ENCODE measurements around the gene WFDC10A. TPM values are rescaled to one million over a fixed set of nuclear protein-coding genes. Genes with fewer than 3 reads are reported as not detected.
"Not testable (repeated sequence)": the region's sequence is repeated elsewhere in the genome, so short reads cannot be mapped to it uniquely, and the experiment has no call there.

WFDC10A gene
- total RNA-seq, 2 donors from 2014 or later: not detected

DNA sequence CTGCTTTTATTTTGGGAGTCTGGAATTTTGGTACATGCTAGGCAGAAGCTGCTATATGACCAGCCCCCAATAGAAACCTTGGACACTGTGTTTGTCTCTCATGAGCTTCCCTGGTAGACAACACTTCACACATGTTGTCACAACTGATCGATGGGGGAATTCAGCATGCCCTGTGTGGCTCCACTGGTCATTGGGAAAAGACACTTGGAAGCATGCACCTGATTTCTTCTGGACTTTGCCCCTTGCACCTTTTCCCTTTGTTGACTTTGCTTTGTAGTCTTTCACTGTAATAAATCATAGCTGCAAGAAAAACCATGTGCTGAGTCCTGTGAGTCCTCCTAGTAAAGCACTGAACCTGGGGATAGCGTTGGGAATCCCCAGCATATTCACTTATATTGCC lies 7.9 kb upstream of the WFDC10A start:
- no peak overlapping the region for H3K27ac Mint-ChIP-seq

GRCh38 chr20:45626540-45626939 lies 3.0 kb upstream of the WFDC10A start:
- no peak overlapping the region for H3K27ac Mint-ChIP-seq
- H3K4me3 Mint-ChIP-seq: no peak overlapping the region
- ATAC-seq (replicated peaks in 1 of 2): no peak
- peaks cover 5% of the 10 kb centered on the region for H3K4me1 Mint-ChIP-seq (ENCODE audit: low read depth)
- peaks cover 0 to 1% of the 10 kb centered on the region in 2 donors for H3K9me3 Mint-ChIP-seq
- H3K36me3 Mint-ChIP-seq (ENCODE audit: insufficient read depth in 2 of 2): no peaks in the 10 kb centered on the region
- DNase-seq: no peak
- peaks cover 62% of the 10 kb centered on the region for H3K27me3 Mint-ChIP-seq (ENCODE audit: low read depth)

More for the DNA sequence above, 7.9 kb upstream of the WFDC10A start:
- Mint-ChIP-seq H3K27me3 (ENCODE audit: low read depth) (peaks cover 34% of the 10 kb centered on the region), H3K4me3 (no peak overlapping the region), H3K4me1 (ENCODE audit: low read depth) (no peaks in the 10 kb centered on the region), H3K36me3 (ENCODE audit: insufficient read depth in 2 of 2) (no peaks in the 10 kb centered on the region), H3K9me3 (peaks cover 0 to 1% of the 10 kb centered on the region in 2 donors)
- DNase-seq: no peak
- ATAC-seq (replicated peaks in 1 of 2): no peak

DNA sequence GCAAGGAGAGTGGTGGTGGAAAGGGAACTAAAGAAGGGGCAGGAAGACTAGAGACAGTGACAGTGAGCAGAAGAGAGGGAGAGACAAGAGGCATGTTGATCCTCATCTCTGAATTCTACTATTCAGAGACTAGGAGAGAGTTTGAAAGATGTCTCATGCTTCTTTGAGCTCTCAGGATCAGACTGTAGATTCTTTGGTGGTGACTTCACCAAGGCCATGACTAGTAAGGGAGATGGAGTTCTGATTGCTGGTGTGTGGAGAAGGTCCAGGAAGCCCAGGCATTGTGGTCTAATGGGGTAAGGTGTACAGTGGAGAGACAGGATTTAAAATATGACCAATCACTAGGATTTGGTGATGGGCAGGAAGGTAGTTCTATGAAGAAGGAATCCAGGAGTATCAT lies 832 bp downstream of the WFDC10A start:
- DNase-seq (no peak), ATAC-seq (replicated peaks in 1 of 2) (no peak)
- peaks cover 51% of the 10 kb centered on the region for H3K27me3 Mint-ChIP-seq (ENCODE audit: low read depth)
- H3K4me1 Mint-ChIP-seq (ENCODE audit: low read depth): peaks cover 5% of the 10 kb centered on the region
- no peak overlapping the region for H3K27ac Mint-ChIP-seq
- no peaks in the 10 kb centered on the region for H3K36me3 Mint-ChIP-seq (ENCODE audit: insufficient read depth in 2 of 2)
- no peak overlapping the region for H3K4me3 Mint-ChIP-seq
- H3K9me3 Mint-ChIP-seq: peaks cover 0 to 1% of the 10 kb centered on the region in 2 donors

- Mint-ChIP-seq H3K4me1 (ENCODE audit: low read depth) (peaks cover 5% of the 10 kb centered on the region), H3K36me3 (ENCODE audit: insufficient read depth in 2 of 2) (no peaks in the 10 kb centered on the region), H3K27ac (no peak within 1 kb of the TSS), H3K27me3 (ENCODE audit: low read depth) (peaks cover 48% of the 10 kb centered on the region), H3K9me3 (no peaks in the 10 kb centered on the region), H3K4me3 (no peak within 1 kb of the TSS)
- no peak for ATAC-seq (replicated peaks in 1 of 2)
- DNase-seq: no peak
Measured at GRCh38 chr20:45631184-45631583, 1.6 kb downstream of the WFDC10A start, which contains the start of gene WFDC9. WFDC9 (minus strand) TSS chr20:45631284; CDS start chr20:45610181, 21,103 bp downstream.

DNA sequence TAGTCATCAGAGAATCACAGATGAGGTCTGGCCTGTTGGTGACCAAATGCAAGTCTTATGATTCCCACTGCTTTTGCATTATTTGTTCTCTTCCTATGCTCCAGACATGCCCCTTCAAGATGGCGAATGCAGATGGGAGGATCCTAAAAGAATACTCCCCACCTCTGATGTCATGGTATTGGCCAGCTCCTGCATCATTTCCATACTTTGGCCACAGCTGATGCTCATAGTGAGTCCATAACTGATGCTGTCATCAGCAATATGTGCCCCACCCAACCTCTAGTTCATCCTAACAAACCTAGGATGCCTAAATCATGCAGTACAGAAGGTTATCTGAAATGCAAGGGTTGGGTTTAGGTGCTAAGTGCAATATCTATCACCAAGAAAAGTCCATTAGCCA lies 7.0 kb downstream of the WFDC10A start:
- Mint-ChIP-seq H3K27ac (no peak overlapping the region), H3K4me3 (no peak overlapping the region), H3K4me1 (ENCODE audit: low read depth) (no peaks in the 10 kb centered on the region), H3K9me3 (no peaks in the 10 kb centered on the region), H3K36me3 (ENCODE audit: insufficient read depth in 2 of 2) (no peaks in the 10 kb centered on the region), H3K27me3 (ENCODE audit: low read depth) (peaks cover 26% of the 10 kb centered on the region)
- DNase-seq (no peak), ATAC-seq (replicated peaks in 1 of 2) (no peak)

DNA sequence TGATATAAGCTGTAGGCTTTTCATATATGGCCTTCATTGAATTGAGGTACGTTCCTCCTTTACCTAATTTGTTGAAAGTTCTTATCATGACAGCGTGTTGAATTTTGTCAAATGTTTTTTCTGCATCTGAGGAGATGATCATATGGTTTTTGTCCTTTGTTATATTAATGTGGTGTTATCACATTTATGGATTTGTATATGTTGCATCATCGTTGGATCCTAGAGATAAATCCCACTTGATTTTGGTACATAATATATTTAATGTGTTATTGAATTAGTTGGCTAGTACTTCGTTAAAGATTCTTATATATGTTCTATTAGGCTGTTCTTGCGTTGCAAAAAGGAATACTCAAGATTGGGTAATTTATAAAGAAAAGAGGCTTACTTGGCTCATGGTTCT lies 10.1 kb downstream of the WFDC10A start:
- peaks cover 10% of the 10 kb centered on the region for H3K27me3 Mint-ChIP-seq (ENCODE audit: low read depth)
- H3K36me3 Mint-ChIP-seq (ENCODE audit: insufficient read depth in 2 of 2): no peaks in the 10 kb centered on the region
- ATAC-seq (replicated peaks in 1 of 2): no peak
- H3K27ac Mint-ChIP-seq: no peak overlapping the region
- H3K4me1 Mint-ChIP-seq (ENCODE audit: low read depth): no peaks in the 10 kb centered on the region
- H3K9me3 Mint-ChIP-seq: no peaks in the 10 kb centered on the region
- no peak overlapping the region for H3K4me3 Mint-ChIP-seq
- DNase-seq: no peak

- H3K4me3 Mint-ChIP-seq; H3K4me1 Mint-ChIP-seq (ENCODE audit: low read depth); H3K36me3 Mint-ChIP-seq (ENCODE audit: insufficient read depth in 2 of 2); DNase-seq; H3K27ac Mint-ChIP-seq; ATAC-seq (replicated peaks in 1 of 2); H3K9me3 Mint-ChIP-seq; H3K27me3 Mint-ChIP-seq (ENCODE audit: low read depth): not testable (repeated sequence)
Measured at GRCh38 chr20:45641076-45641475, 11.5 kb downstream of the WFDC10A start.

- not testable (repeated sequence) for ATAC-seq (replicated peaks in 1 of 2); H3K36me3 Mint-ChIP-seq (ENCODE audit: insufficient read depth in 2 of 2); H3K9me3 Mint-ChIP-seq; DNase-seq; H3K4me3 Mint-ChIP-seq; H3K4me1 Mint-ChIP-seq (ENCODE audit: low read depth); H3K27ac Mint-ChIP-seq; H3K27me3 Mint-ChIP-seq (ENCODE audit: low read depth)
Measured at GRCh38 chr20:45645869-45646268, 16.3 kb downstream of the WFDC10A start.

GRCh38 chr20:45646875-45647274 lies 17.3 kb downstream of the WFDC10A start:
- H3K9me3 Mint-ChIP-seq: no peaks in the 10 kb centered on the region
- no peak overlapping the region for H3K27ac Mint-ChIP-seq
- ATAC-seq (replicated peaks in 1 of 2) (no peak), DNase-seq (no peak)
- no peaks in the 10 kb centered on the region for H3K4me1 Mint-ChIP-seq (ENCODE audit: low read depth)
- H3K36me3 Mint-ChIP-seq (ENCODE audit: insufficient read depth in 2 of 2): no peaks in the 10 kb centered on the region
- no peak overlapping the region for H3K4me3 Mint-ChIP-seq
- H3K27me3 Mint-ChIP-seq (ENCODE audit: low read depth): no peaks in the 10 kb centered on the region

DNA sequence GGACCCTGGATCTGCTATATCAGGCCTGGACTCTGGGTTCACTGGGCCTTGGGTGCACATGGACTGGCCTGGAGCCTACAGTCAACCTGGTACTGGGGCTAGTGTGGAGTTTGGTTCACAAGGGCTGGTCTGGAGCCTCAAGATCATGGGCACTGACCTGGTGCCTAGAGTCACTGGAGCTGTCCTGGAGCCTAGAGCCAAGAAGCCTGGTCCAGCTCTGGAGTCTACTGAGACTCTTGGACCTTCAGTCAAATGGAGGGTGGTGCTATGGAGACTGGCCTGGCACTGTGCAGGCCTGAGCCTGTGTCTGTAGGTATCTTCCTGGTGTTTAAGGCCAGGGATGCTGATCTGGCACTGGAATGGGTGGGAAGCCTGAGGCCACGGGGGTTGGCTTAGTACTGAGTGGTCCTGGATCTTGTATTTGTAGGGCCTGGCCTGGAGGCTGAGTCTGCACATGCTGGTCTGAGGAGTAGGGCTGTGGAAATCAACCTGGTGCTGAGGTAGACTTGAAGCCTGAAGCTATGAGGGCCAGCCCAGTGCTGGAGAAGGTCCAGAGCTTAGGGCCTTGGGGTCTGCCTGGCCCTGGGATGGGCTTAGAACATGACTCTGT lies 18.0 kb downstream of the WFDC10A start:
- H3K36me3 Mint-ChIP-seq (ENCODE audit: insufficient read depth in 2 of 2): no peaks in the 10 kb centered on the region
- DNase-seq (no peak), ATAC-seq (replicated peaks in 1 of 2) (no peak)
- no peaks in the 10 kb centered on the region for H3K4me1 Mint-ChIP-seq (ENCODE audit: low read depth)
- peaks cover 0 to 2% of the 10 kb centered on the region in 2 donors for H3K9me3 Mint-ChIP-seq
- no peak overlapping the region for H3K27ac Mint-ChIP-seq
- no peak overlapping the region for H3K4me3 Mint-ChIP-seq
- peaks cover 6% of the 10 kb centered on the region for H3K27me3 Mint-ChIP-seq (ENCODE audit: low read depth)

- Mint-ChIP-seq H3K27ac (no peak overlapping the region), H3K4me3 (no peak overlapping the region), H3K4me1 (ENCODE audit: low read depth) (no peaks in the 10 kb centered on the region), H3K36me3 (ENCODE audit: insufficient read depth in 2 of 2) (no peaks in the 10 kb centered on the region), H3K27me3 (ENCODE audit: low read depth) (peaks cover 22% of the 10 kb centered on the region), H3K9me3 (peaks cover 0 to 3% of the 10 kb centered on the region in 2 donors)
- DNase-seq: no peak
- no peak for ATAC-seq (replicated peaks in 1 of 2)
Measured at GRCh38 chr20:45649312-45649863, 19.8 kb downstream of the WFDC10A start.

DNA sequence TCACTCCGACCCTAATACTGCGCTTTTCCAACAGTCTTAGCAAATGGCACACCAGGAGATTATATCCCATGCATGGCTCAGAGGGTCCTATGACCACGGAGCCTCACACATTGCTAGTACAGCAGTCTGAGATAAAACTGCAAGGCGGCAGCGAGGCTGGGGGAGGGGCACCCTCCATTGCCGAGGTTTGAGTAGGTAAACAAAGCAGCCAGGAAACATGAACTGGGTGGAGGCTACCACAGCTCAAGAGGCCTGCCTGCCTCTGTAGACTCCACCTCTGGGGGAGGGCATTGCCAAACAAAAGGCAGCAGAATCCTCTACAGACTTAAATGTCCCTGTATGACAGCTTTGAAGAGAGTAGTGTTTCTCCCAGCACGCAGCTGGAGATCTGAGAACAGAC lies 22.2 kb downstream of the WFDC10A start:
- ATAC-seq (replicated peaks in 1 of 2); H3K4me1 Mint-ChIP-seq (ENCODE audit: low read depth); H3K36me3 Mint-ChIP-seq (ENCODE audit: insufficient read depth in 2 of 2); H3K9me3 Mint-ChIP-seq; H3K27ac Mint-ChIP-seq; H3K4me3 Mint-ChIP-seq; DNase-seq: not testable (repeated sequence)
- peaks cover 27% of the 10 kb centered on the region for H3K27me3 Mint-ChIP-seq (ENCODE audit: low read depth)

GRCh38 chr20:45657038-45657437 lies 27.5 kb downstream of the WFDC10A start:
- not testable (repeated sequence) for H3K4me1 Mint-ChIP-seq (ENCODE audit: low read depth); H3K9me3 Mint-ChIP-seq; H3K36me3 Mint-ChIP-seq (ENCODE audit: insufficient read depth in 2 of 2); ATAC-seq (replicated peaks in 1 of 2); DNase-seq; H3K4me3 Mint-ChIP-seq; H3K27ac Mint-ChIP-seq
- H3K27me3 Mint-ChIP-seq (ENCODE audit: low read depth): peaks cover 26% of the 10 kb centered on the region

GRCh38 chr20:45670139-45670538 lies 40.6 kb downstream of the WFDC10A start, which contains the start of gene WFDC11:
WFDC11 (minus strand) TSS chr20:45670239; CDS start chr20:45650600, 19,639 bp downstream.
- no peaks in the 10 kb centered on the region for H3K36me3 Mint-ChIP-seq (ENCODE audit: insufficient read depth in 2 of 2)
- no peak within 1 kb of the TSS for H3K27ac Mint-ChIP-seq
- H3K4me1 Mint-ChIP-seq (ENCODE audit: low read depth): no peaks in the 10 kb centered on the region
- H3K27me3 Mint-ChIP-seq (ENCODE audit: low read depth): peaks cover 45% of the 10 kb centered on the region
- H3K4me3 Mint-ChIP-seq: no peak within 1 kb of the TSS
- peaks cover 0 to 3% of the 10 kb centered on the region in 2 donors for H3K9me3 Mint-ChIP-seq
- DNase-seq (no peak), ATAC-seq (replicated peaks in 1 of 2) (no peak)
